GM04504 (cell line): ENCODE measurements around the gene CRYBG3.

Source experiments
- DNase-seq: peaks from one replicate; pipeline ENCODE4 v3.0.0-alpha.2; 2012; ENCODE audit warnings: low read depth

The CRYBG3 gene

DNA sequence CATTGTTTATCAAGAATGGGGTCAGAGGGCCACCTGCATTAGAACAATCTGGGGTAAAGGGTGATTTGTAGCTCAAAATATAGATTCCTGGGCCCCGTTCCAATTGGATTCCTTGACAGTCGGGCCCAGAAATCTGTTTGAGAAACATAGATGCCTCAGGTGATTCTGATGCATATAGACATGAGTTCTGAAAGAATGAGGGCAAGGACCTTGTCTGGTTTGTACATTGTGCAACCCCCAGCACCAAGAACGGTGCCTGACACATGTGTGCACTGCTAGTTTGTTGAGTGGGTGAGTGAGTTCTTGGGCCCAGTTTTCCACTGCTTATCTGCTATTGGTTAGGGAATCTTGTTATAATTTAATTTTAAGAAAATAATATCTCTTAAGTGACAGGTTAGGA lies 16.6 kb downstream of the CRYBG3 start:
- no peak for DNase-seq

- no peak for DNase-seq
Measured at GRCh38 chr3:97839944-97840343, 18.1 kb downstream of the CRYBG3 start.

- no peak for DNase-seq
Measured at GRCh38 chr3:97841304-97841703, 19.5 kb downstream of the CRYBG3 start.

- no peak for DNase-seq
Measured at GRCh38 chr3:97841956-97842355, 20.1 kb downstream of the CRYBG3 start.

DNA sequence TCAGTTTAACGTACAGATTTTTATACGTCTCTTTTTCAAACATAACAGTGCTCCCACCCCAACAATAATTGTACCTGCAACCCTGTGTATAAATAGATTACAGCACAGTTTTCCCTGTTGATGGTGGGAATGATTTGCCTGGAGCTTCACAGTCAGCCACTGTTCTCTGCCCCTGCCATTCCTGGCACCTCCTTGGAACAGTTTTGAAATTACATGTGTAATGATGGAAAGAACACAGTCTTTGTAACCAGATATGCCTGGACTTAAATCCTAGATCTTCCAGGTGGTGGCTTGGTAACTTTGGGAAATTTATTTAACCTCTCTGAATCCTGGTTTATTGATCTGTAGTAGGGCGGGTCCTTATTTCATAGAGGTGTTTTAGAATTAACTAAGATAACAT lies 27.0 kb downstream of the CRYBG3 start:
- DNase-seq: no peak

DNA sequence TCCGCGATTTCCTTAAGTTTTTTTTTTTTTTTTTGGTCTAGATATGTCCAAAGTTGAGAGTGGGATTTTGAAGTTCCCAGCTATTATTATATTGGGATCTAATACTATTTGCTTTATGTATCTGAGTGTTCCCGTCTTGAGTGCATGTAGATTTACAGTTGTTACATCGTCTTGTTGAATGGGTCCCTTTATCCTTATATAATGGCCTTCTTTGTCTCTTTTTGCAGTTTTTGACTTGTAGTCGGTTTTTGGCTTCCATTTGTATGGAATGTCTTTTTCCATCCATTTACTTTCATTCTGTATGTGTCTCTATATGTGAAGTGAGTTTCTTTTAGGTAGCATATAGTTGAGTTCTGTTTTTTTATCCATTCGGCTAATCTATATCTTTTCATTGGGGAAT lies 35.6 kb downstream of the CRYBG3 start:
- DNase-seq: no peak

GRCh38 chr3:97860364-97860763 lies 38.6 kb downstream of the CRYBG3 start:
- no peak for DNase-seq

GRCh38 chr3:97862582-97862981 lies 40.8 kb downstream of the CRYBG3 start:
- DNase-seq: no peak

DNA sequence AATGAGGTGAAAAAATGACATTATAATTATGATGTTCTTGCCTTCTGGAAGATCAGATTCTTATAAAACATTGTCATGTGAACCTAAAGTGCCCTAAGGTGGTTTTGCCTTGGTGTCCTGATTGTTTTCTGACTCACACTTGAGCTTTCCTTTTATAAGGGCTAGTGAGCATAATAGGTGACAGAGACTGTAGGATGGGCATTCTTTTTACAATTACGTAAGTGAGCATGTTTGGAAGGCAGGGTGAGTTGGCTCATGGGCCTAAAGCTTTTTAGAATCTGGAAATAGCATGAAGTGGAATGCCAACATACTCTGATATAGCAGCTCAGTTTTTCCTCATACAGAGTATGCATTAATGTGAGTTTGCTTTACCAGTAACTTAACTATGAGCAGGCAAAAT lies 41.2 kb downstream of the CRYBG3 start:
- DNase-seq: no peak

- no peak for DNase-seq
Measured at GRCh38 chr3:97863775-97864174, 42.0 kb downstream of the CRYBG3 start.

DNA sequence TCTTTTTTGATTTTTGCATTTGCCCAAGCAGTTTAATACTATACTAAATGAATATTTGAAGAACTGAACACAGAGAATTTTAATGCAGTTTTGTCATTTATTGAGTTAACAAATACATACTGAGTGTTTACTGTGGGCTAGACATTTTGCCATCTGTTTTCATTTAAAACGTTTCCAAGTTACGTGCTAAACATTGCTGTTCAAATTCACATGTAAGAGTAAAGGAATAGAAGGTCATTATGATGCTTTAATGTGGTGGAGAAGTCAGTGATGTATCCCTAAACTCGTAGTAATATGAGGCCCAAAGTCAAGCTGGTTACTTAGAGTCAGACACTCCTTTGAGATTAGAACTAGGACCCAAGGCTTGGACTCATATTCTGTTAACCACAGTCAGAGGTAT lies 49.4 kb downstream of the CRYBG3 start:
- DNase-seq: no peak

DNA sequence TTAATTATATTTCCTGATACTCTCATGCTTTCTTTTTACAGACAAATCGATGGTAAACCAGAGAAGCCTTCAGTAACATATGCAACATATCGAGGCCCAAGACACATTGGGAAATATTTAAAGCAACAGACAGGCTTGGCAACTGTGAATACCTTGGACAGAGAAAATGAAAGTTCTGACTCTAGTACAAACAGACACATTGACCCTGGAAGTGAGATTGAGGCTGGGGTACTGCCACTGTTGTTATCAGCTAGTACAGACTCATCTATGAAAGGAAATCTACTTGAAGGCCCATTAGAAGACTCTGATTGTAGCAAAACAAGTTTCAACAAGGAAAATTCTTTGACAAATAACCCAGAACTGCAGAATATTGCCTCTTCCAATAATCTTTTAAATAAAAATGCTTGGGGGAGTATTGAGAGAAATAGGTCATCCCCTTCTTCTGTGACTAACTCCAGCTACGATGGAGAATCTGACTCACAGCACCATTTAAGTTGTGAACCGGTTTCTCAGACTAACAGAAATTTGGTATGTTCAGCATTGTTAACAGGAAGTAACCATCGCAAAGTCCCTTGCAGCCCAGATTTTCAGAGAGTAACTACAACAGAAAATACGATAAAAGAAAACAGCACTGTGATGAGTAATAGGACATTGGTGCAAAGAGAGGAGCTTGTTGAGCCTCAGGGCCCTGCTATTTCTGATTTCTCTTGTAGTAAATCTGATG lies 50.2 kb downstream of the CRYBG3 start:
- peak; percentile 85 for DNase-seq

GRCh38 chr3:97872525-97873042 lies 50.8 kb downstream of the CRYBG3 start:
- no peak for DNase-seq

GRCh38 chr3:97880267-97880666 lies 58.5 kb downstream of the CRYBG3 start:
- no peak for DNase-seq

DNA sequence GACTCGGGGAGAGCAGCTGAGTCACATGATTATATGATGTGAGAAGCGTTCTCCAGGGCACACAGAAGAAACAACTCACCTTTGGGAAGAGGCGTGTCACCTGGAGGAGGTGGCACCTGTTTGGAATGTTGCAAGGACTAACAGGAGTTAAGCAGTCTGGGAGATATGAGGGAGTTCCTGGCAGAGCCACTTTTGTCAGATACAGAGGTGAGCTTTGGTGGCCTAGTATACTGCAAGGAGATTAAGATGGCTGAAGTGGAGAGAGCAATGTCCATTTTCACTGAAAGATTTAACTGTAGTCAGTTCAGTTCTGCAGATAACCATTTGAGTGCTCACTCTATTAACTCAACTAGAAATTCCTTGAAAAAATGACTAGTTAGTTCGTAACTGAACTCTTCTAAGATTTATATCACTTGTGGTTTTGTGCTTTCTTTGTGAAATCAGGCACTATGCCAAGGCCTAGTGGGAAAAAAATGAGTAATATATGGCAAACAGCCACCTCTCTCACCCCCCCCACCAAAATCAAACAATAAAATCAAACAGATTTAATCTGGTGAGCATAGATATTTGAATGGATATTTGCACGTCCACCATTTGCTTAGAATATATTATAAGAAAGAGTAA lies 61.3 kb downstream of the CRYBG3 start:
- DNase-seq: no peak

DNA sequence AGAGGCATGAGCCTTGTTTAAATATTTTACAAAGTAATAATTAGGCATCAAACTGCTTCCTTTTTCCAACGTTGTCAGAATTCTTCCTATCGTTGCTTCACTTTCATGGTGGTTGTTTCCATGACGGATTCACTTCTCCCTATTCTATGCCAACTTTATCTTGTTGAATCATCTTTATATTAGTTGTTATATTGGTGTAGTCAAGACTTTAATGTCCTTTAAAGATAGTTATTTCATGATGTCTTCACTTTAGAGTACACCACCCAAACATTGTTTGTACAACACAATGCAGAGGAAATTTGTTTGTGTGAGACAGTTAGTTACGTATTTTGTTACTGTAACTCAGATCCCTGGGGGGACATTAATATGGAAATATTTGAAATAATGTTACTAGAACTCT lies 61.9 kb downstream of the CRYBG3 start:
- DNase-seq: no peak

DNA sequence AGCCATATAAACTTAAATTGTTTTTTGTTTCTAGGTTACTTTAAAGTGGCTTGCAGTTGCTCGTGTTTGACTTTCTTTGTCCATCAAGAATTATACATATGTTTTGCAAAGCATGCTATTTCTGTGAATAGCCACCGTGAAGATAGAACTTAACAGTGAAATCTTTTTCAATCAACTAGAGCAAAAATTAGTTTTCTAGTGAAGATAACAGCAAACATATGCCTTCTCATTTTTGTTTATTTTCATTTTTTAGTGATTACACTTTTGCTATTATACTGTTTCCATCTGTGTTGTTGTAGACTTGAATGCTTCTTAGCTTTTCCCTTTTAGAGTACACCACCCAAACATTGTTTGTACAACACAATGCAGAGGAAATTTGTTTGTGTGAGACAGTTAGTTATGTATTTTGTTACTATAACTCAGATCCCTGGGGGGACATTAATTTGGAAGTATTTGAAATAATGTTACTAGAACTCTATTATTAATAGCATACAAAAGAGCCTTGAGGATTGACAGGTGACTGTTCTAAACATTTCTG lies 62.8 kb downstream of the CRYBG3 start:
- DNase-seq: no peak

- no peak for DNase-seq
Measured at GRCh38 chr3:97885931-97886824, 64.4 kb downstream of the CRYBG3 start.

GRCh38 chr3:97889814-97890213 lies 68.0 kb downstream of the CRYBG3 start:
- DNase-seq: no peak

DNA sequence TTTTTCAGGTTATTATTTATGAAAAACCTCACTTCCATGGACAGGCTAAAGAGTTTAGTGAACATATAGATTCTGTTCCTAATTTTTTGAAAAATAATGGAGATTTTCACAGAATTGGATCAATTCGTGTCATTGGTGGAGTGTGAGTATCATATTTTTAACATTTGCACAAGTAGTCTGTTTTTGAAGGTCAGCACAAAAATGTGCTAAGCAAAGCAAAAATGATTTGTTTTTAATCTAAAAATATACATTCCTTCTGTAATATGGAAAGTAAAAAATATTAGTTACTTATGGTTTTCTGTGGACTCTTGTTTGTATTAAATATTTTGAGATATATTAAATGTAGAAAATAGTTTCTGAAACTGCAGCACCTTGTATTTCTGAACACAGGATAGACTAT lies 71.0 kb downstream of the CRYBG3 start:
- no peak for DNase-seq

GRCh38 chr3:97895216-97895615 lies 73.4 kb downstream of the CRYBG3 start:
- DNase-seq: no peak

DNA sequence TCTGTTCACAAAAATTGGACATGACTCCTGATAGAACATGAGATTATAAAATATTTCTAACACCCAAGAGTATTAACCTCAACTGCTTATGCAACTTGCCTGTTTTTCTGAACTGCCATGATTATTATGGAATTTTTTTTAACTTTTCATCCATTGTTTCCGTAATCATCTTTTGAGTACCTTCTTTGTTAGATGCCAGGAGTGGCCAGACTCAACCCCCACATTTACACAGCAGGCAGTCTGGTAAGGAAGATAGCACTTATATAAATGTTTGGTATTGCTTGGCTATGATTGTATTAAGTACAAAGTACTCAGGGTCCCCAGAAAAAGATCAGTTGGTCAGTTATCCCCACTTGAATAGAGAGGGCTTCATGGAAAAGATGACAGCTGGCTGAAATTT lies 74.3 kb downstream of the CRYBG3 start:
- no peak for DNase-seq

- DNase-seq: no peak
Measured at GRCh38 chr3:97896547-97896946, 74.7 kb downstream of the CRYBG3 start.
